ENCODE measurements around the gene SERPINA7. TPM values are rescaled to one million over a fixed set of nuclear protein-coding genes. Genes with fewer than 3 reads are reported as not detected.

Gene SERPINA7
- total and polyA plus RNA-seq, 8 donors = not detected

DNA sequence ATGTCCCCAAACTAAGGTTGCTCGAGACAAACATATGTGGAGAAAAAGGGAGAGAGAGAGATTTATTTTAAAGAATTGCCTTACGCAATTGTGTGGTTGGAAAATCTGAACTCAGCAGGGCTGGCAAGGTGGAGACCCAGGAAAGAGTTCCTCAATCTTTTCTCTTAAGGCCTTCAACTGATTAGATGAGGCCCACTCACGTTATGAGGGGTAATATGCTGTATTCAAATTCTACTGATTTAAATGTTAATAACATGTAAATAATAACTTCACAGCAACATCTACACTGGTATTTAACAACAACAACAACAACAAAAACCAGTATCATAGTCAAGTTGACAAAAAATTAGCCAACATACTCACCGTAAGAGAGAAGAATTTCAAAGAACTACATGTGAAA is 14.6 kb downstream of the SERPINA7 start:
- H3K27ac ChIP-seq = no peak overlapping the region

GRCh38 chrX:106022238-106022637 is 16.3 kb downstream of the SERPINA7 start:
- no peak for TF ChIP-seq EP300 (IDR thresholded peaks at IDR 0.05)
- no peak for TF ChIP-seq POLR2A (IDR thresholded peaks at IDR 0.05)
- no peak for TF ChIP-seq CTCF (IDR thresholded peaks at IDR 0.05)
- no peak for TF ChIP-seq POLR2AphosphoS5 (IDR thresholded peaks at IDR 0.05)
- intact Hi-C loops (cut with DNase I; ENCODE audit: low total_unique reads) = no loop called here
- 56 to 90% (median 77%) methylated on average over 2 of the region's 2 CpGs for WGBS, 5 donors
- Histone ChIP-seq H3K27me3 (peaks cover 0 to 3% (median 0%) of the 10 kb centered on the region in 3 donors), H3K4me3 (no peak overlapping the region), H3K9me3 (peaks cover 0 to 3% (median 0%) of the 10 kb centered on the region in 4 donors), H3K27ac (no peak overlapping the region), H3K4me1 (no peaks in the 10 kb centered on the region), H3K36me3 (no peaks in the 10 kb centered on the region)
- DNase-seq = no peak

More for the DNA sequence above, 14.6 kb downstream of the SERPINA7 start:
- Histone ChIP-seq H3K36me3 (no peaks in the 10 kb centered on the region), H3K4me1 (no peaks in the 10 kb centered on the region), H3K27me3 (peaks cover 0 to 3% (median 0%) of the 10 kb centered on the region in 3 donors), H3K9me3 (peaks cover 0 to 3% (median 0%) of the 10 kb centered on the region in 4 donors), H3K4me3 (no peak overlapping the region)
- intact Hi-C loops (cut with DNase I; ENCODE audit: low total_unique reads) = no loop called here
- no peak for TF ChIP-seq CTCF (IDR thresholded peaks at IDR 0.05)
- TF ChIP-seq EP300 (IDR thresholded peaks at IDR 0.05) = no peak
- WGBS, 5 donors = 84 to 95% (median 86%) methylated on average over 4 of the region's 4 CpGs
- no peak for DNase-seq

- TF ChIP-seq POLR2AphosphoS5 (IDR thresholded peaks at IDR 0.05) (no peak), POLR2A (IDR thresholded peaks at IDR 0.05) (no peak), EP300 (IDR thresholded peaks at IDR 0.05) (no peak), CTCF (IDR thresholded peaks at IDR 0.05) (no peak)
- Histone ChIP-seq H3K9me3 (peaks cover 0 to 35% (median 14%) of the 10 kb centered on the region in 4 donors), H3K4me3 (no peak overlapping the region), H3K27me3 (no peaks in the 10 kb centered on the region), H3K27ac (no peak overlapping the region), H3K36me3 (no peaks in the 10 kb centered on the region), H3K4me1 (no peaks in the 10 kb centered on the region)
- DNase-seq = no peak
- intact Hi-C loops (cut with DNase I; ENCODE audit: low total_unique reads) = no loop called here
- 43 to 83% (median 56%) methylated on average over 1 of the region's 1 CpG for WGBS, 5 donors
Observed at GRCh38 chrX:106014119-106014775, 24.3 kb downstream of the SERPINA7 start.

- intact Hi-C loops (cut with DNase I; ENCODE audit: low total_unique reads) = no loop called here
- TF ChIP-seq CTCF (IDR thresholded peaks at IDR 0.05) = no peak
- no peak for TF ChIP-seq POLR2A (IDR thresholded peaks at IDR 0.05)
- TF ChIP-seq POLR2AphosphoS5 (IDR thresholded peaks at IDR 0.05) = no peak
- no peak for TF ChIP-seq EP300 (IDR thresholded peaks at IDR 0.05)
- H3K36me3 ChIP-seq = no peaks in the 10 kb centered on the region
- no peak for DNase-seq
- 68 to 79% (median 70%) methylated on average over 5 of the region's 5 CpGs for WGBS, 5 donors
- H3K27me3 ChIP-seq = peaks cover 0 to 4% (median 0%) of the 10 kb centered on the region in 3 donors
- H3K4me1 ChIP-seq = no peaks in the 10 kb centered on the region
- no peak overlapping the region for H3K4me3 ChIP-seq
- H3K27ac ChIP-seq = no peak overlapping the region
- peaks cover 0 to 29% (median 14%) of the 10 kb centered on the region in 4 donors for H3K9me3 ChIP-seq
Observed at GRCh38 chrX:106009145-106009544, 29.4 kb downstream of the SERPINA7 start.

Measured in stomach (tissue), 9 donors.